ENCODE data around the gene TNRC6C. TPM values are rescaled to one million over a fixed set of nuclear protein-coding genes. Genes with fewer than 3 reads are reported as not detected.

TNRC6C gene
- total RNA-seq, 2 experiments from 2014 or later: 74.7 TPM

- H3K4me1 Mint-ChIP-seq: peaks cover 7% of the 10 kb centered on the region
- H3K9me3 Mint-ChIP-seq: no peaks in the 10 kb centered on the region
- H3K4me3 Mint-ChIP-seq: no peak overlapping the region
- H3K36me3 Mint-ChIP-seq: peaks cover 24% of the 10 kb centered on the region
- no peak overlapping the region for H3K27ac Mint-ChIP-seq
- POLR2A ChIA-PET: no interaction called here
- H3K27me3 Mint-ChIP-seq: no peaks in the 10 kb centered on the region
- ATAC-seq (ENCODE audit: low read depth): no peak
- DNase-seq: no peak
These were observed 128.2 kb downstream of the TNRC6C start for GRCh38 chr17:78086740-78087139.

- no peak for DNase-seq
- no peak for ATAC-seq (ENCODE audit: low read depth)
- POLR2A ChIA-PET: interaction anchor here (0.7 kb wide), 1 partner anchor 129 kb away, joined by 4 read pairs; no protein-coding TSS in a partner anchor
These were observed 130.0 kb downstream of the TNRC6C start for GRCh38 chr17:78088529-78088928.

DNA sequence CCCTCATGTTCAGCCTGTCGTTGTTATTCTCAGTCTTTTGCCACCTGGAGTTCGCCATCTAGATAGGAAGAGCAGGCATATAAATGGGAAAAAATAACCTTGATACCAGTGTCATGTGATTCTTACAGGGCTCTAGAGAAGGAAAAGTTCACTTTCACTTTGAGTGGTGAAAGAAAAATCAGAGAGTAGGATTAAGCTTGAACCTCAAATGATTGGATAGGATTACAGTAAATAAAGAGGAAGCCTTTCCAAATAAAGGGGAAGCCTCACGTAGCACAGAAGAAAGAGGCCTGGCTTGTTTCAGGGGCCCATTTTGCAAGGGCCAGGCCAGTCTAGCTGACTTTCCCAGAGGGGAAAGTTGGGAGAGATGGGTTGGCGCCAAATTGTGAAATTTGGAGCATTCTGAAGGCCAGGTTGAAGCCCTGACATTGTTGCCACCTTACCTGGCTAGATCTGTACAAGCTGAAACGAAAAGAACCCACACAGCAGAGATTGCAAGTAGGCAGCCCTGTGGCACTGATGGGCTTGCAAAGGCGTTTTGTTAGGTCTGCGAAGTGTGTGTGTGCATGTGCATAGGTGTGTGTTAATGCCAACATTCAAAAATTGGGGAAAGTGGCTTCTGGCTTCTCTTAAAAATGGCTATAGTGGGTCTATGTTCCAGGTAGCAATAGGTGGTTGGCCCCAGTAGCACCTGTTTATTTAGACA, 131.2 kb downstream of the TNRC6C start:
- ATAC-seq (ENCODE audit: low read depth) (no peak), DNase-seq (no peak)
- POLR2A ChIA-PET: no interaction called here
- Mint-ChIP-seq H3K27me3 (no peaks in the 10 kb centered on the region), H3K4me3 (no peak overlapping the region), H3K27ac (peak overlapping the region; percentile 14), H3K9me3 (no peaks in the 10 kb centered on the region), H3K4me1 (peaks cover 3% of the 10 kb centered on the region), H3K36me3 (peaks cover 40% of the 10 kb centered on the region)

More at GRCh38 chr17:78088529-78088928, 130.0 kb downstream of the TNRC6C start:
- Mint-ChIP-seq H3K9me3 (no peaks in the 10 kb centered on the region), H3K4me3 (no peak overlapping the region), H3K27me3 (no peaks in the 10 kb centered on the region), H3K4me1 (peaks cover 3% of the 10 kb centered on the region), H3K27ac (no peak overlapping the region), H3K36me3 (peaks cover 36% of the 10 kb centered on the region)

- Mint-ChIP-seq H3K9me3 (no peaks in the 10 kb centered on the region), H3K36me3 (peaks cover 32% of the 10 kb centered on the region), H3K4me1 (peaks cover 3% of the 10 kb centered on the region), H3K27me3 (no peaks in the 10 kb centered on the region), H3K4me3 (no peak overlapping the region), H3K27ac (peak overlapping the region; percentile 21)
- DNase-seq (no peak), ATAC-seq (ENCODE audit: low read depth) (no peak)
- POLR2A ChIA-PET: no interaction called here
These were observed 134.4 kb downstream of the TNRC6C start for GRCh38 chr17:78092794-78093324.

- no peaks in the 10 kb centered on the region for H3K9me3 Mint-ChIP-seq
- POLR2A ChIA-PET: no interaction called here
- peaks cover 48% of the 10 kb centered on the region for H3K36me3 Mint-ChIP-seq
- ATAC-seq (ENCODE audit: low read depth): no peak
- no peaks in the 10 kb centered on the region for H3K4me1 Mint-ChIP-seq
- no peak overlapping the region for H3K27ac Mint-ChIP-seq
- H3K27me3 Mint-ChIP-seq: no peaks in the 10 kb centered on the region
- no peak overlapping the region for H3K4me3 Mint-ChIP-seq
- no peak for DNase-seq
These were observed 136.5 kb downstream of the TNRC6C start for GRCh38 chr17:78095035-78095434.

- POLR2A ChIA-PET: no interaction called here
- H3K4me1 Mint-ChIP-seq: no peaks in the 10 kb centered on the region
- ATAC-seq (ENCODE audit: low read depth) (no peak), DNase-seq (no peak)
- H3K27me3 Mint-ChIP-seq: no peaks in the 10 kb centered on the region
- H3K36me3 Mint-ChIP-seq: peaks cover 52% of the 10 kb centered on the region
- H3K27ac Mint-ChIP-seq: no peak overlapping the region
- H3K9me3 Mint-ChIP-seq: no peaks in the 10 kb centered on the region
- no peak overlapping the region for H3K4me3 Mint-ChIP-seq
These were observed 137.6 kb downstream of the TNRC6C start for GRCh38 chr17:78096093-78096492.

GRCh38 chr17:78101112-78101511, 142.6 kb downstream of the TNRC6C start:
- ATAC-seq (ENCODE audit: low read depth) (no peak), DNase-seq (no peak)
- Mint-ChIP-seq H3K4me1 (no peaks in the 10 kb centered on the region), H3K27me3 (no peaks in the 10 kb centered on the region), H3K36me3 (peaks cover 37% of the 10 kb centered on the region), H3K4me3 (no peak overlapping the region), H3K27ac (no peak overlapping the region), H3K9me3 (no peaks in the 10 kb centered on the region)
- POLR2A ChIA-PET: no interaction called here

DNA sequence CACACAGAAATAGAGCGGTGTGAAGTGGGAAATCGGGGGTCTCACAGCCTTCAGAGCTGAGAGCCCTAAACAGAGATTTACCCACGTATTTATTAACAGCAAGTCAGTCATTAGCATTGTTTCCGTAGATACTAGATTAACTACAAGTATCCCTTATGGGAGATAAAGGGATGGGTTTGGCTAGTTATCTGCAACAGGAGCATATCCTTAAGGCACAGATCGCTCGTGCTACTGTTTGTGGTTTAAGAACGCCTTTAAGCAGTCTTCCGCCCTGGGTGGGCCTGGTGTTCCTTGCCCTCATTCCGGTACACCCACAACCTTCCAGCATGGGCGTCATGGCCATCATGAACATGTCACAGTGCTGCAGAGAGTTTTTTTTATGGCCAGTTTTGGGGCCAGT, 143.0 kb downstream of the TNRC6C start:
- Mint-ChIP-seq H3K9me3 (no peaks in the 10 kb centered on the region), H3K27me3 (no peaks in the 10 kb centered on the region), H3K27ac (no peak overlapping the region), H3K36me3 (peaks cover 35% of the 10 kb centered on the region), H3K4me3 (no peak overlapping the region), H3K4me1 (no peaks in the 10 kb centered on the region)
- no peak for DNase-seq
- POLR2A ChIA-PET: no interaction called here
- ATAC-seq (ENCODE audit: low read depth): no peak

DNA sequence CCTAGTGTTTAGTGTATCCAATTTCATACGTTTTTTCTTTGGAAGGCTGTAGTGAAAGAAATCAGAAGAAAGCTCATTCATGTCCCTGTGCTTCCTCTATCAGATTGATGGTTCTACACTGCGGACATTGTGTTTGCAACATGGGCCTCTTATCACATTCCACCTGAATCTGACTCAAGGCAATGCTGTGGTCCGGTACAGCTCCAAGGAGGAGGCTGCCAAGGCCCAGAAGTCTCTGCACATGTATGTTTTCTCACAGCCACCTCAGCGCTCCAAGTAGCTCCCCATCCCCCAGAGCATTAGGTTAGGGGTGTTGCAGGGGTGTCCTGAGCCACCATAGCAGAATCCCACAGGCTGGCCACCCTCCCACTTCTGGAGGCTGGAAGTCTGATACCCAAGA, 144.8 kb downstream of the TNRC6C start:
- no peaks in the 10 kb centered on the region for H3K9me3 Mint-ChIP-seq
- peaks cover 33% of the 10 kb centered on the region for H3K36me3 Mint-ChIP-seq
- POLR2A ChIA-PET: no interaction called here
- H3K4me1 Mint-ChIP-seq: no peaks in the 10 kb centered on the region
- ATAC-seq (ENCODE audit: low read depth) (no peak), DNase-seq (no peak)
- H3K27ac Mint-ChIP-seq: no peak overlapping the region
- no peak overlapping the region for H3K4me3 Mint-ChIP-seq
- H3K27me3 Mint-ChIP-seq: no peaks in the 10 kb centered on the region

DNA sequence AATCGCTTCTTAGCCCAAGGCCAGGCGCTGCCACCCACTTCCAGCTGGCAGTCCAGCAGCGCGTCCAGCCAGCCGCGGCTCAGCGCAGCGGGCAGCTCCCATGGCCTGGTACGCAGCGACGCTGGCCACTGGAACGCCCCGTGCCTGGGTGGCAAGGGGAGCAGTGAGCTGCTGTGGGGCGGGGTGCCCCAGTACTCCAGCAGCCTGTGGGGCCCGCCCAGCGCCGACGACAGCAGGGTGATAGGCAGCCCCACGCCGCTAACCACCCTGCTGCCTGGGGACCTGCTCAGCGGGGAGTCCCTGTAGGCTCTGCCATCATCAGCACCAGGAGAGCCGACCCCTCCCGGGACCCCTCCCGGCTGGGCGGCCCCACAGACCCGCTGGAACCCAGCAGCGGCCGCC, 146.0 kb downstream of the TNRC6C start:
- Mint-ChIP-seq H3K36me3 (peaks cover 22% of the 10 kb centered on the region), H3K27ac (no peak overlapping the region), H3K4me3 (no peak overlapping the region), H3K4me1 (peaks cover 4% of the 10 kb centered on the region), H3K9me3 (no peaks in the 10 kb centered on the region), H3K27me3 (no peaks in the 10 kb centered on the region)
- POLR2A ChIA-PET: no interaction called here
- ATAC-seq (ENCODE audit: low read depth): no peak
- DNase-seq: no peak

DNA sequence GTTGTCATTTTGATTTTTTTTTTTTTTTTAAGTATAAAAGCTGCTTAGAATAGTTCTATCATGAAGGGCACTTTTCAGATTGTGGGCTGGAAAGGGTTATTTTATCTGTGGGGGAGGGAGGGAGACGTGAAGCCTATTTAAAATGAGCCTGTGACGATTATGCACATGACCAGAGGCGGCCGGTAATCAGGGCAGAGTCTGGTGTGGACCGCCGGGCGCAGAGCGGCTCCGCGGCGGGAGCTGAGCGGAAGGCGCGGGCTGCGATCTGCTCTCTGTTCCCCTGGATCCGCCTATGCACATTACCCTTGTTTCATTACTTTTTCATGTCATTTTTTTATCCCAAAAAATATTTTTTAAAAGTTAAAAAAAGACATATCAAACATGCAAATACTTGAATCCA, 146.6 kb downstream of the TNRC6C start:
- POLR2A ChIA-PET: interaction anchor here (0.8 kb wide), 1 partner anchor 35 kb away, joined by 3 read pairs; no protein-coding TSS in a partner anchor

GRCh38 chr17:78105551-78105950, 147.0 kb downstream of the TNRC6C start:
- H3K27me3 Mint-ChIP-seq: no peaks in the 10 kb centered on the region
- H3K4me3 Mint-ChIP-seq: no peak overlapping the region
- POLR2A ChIA-PET: interaction anchor here (0.8 kb wide), 1 partner anchor 34 kb away, joined by 3 read pairs; no protein-coding TSS in a partner anchor
- DNase-seq: no peak
- H3K9me3 Mint-ChIP-seq: no peaks in the 10 kb centered on the region
- H3K4me1 Mint-ChIP-seq: peaks cover 5% of the 10 kb centered on the region
- no peak for ATAC-seq (ENCODE audit: low read depth)
- peaks cover 15% of the 10 kb centered on the region for H3K36me3 Mint-ChIP-seq
- H3K27ac Mint-ChIP-seq: no peak overlapping the region

More for the DNA sequence above, 146.6 kb downstream of the TNRC6C start:
- Mint-ChIP-seq H3K27ac (no peak overlapping the region), H3K4me3 (no peak overlapping the region), H3K9me3 (no peaks in the 10 kb centered on the region), H3K4me1 (peaks cover 5% of the 10 kb centered on the region), H3K27me3 (no peaks in the 10 kb centered on the region), H3K36me3 (peaks cover 17% of the 10 kb centered on the region)
- DNase-seq (no peak), ATAC-seq (ENCODE audit: low read depth) (no peak)

DNA sequence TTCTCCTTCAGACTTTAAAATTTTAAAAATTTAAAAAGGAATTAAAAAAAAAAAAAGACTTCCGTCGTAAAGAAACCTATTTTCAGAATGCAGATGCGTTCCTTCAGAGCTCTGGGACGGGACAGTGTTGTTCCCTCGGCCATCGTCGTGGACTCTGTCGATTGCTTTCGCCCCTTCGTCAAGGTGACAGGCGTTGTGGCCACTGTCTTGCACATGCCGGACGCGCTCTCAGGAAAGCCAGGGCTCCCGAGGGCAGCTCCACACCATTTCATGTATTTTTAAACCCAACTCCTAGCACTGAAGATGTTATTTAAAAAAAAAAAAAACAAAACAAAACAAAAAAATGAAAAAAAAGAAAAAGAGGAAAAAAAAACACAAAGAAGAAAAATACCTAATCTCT, 147.7 kb downstream of the TNRC6C start:
- no peaks in the 10 kb centered on the region for H3K9me3 Mint-ChIP-seq
- ATAC-seq (ENCODE audit: low read depth) (no peak), DNase-seq (no peak)
- POLR2A ChIA-PET: interaction anchor here (0.7 to 0.9 kb wide), 3 partner anchors 29 to 334 kb away, joined by 3 to 4 read pairs (median 3); no protein-coding TSS in a partner anchor
- H3K27me3 Mint-ChIP-seq: no peaks in the 10 kb centered on the region
- H3K36me3 Mint-ChIP-seq: peaks cover 14% of the 10 kb centered on the region
- H3K4me1 Mint-ChIP-seq: peaks cover 5% of the 10 kb centered on the region
- H3K4me3 Mint-ChIP-seq: no peak overlapping the region
- H3K27ac Mint-ChIP-seq: no peak overlapping the region

GRCh38 chr17:78107457-78107856, 149.0 kb downstream of the TNRC6C start:
- Mint-ChIP-seq H3K36me3 (peaks cover 11% of the 10 kb centered on the region), H3K4me3 (no peak overlapping the region), H3K27me3 (no peaks in the 10 kb centered on the region), H3K27ac (no peak overlapping the region), H3K9me3 (no peaks in the 10 kb centered on the region), H3K4me1 (peaks cover 6% of the 10 kb centered on the region)
- POLR2A ChIA-PET: interaction anchor here (2.5 kb wide), 1 partner anchor 32 kb away, joined by 8 read pairs; no protein-coding TSS in a partner anchor
- DNase-seq: no peak
- no peak for ATAC-seq (ENCODE audit: low read depth)

All from activated naive CD8-positive, alpha-beta T cell treated with anti-CD3 and anti-CD28 coated beads, Interleukin-2, amount 10 ng/mL, durations not matched to agents 7 days and 5 days (primary cell).